ENCODE data around the gene RABAC1. TPM values are rescaled to one million over a fixed set of nuclear protein-coding genes. Genes with fewer than 3 reads are reported as not detected.

Gene RABAC1
- total RNA-seq, 4 donors from 2014 or later = 75.6 to 235 (median 165) TPM

DNA sequence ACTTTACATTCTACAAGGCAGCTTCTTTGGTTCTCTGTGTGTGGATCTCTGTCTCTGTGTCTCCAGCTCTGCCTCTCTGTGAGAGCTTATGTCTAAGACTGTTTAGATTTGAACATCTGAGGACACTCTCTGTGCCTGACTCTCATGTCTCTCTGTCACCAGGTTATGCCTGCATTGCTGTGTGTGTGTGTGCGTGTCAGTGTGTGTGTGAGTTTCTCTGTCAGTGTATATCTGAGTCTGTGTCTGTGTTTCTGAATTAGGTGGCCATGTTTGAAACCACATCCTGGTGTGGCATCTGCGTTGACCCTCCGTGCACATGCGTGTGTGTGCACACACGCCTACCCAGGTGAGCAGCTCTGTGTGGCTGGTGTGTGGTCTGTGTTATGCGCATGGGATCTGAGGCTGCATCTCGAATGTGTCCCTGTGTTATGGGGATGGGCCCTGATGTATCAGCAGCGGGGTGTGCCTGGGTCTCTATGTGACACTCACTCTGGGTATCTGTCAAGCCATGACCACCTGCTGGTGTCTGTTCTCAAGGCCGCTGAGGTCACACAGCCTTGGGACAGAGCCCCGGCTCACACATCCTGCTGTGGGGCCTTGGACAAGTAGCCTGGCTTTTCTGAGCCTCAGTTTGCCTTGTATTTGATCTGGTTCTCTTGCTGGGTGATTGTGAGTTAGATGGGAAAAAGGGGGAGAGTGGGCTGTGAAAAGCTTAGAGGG lies 28.2 kb upstream of the RABAC1 start:
- TF ChIP-seq POLR2A (IDR thresholded peaks at IDR 0.05) = no peak
- TF ChIP-seq, protein P1, sequence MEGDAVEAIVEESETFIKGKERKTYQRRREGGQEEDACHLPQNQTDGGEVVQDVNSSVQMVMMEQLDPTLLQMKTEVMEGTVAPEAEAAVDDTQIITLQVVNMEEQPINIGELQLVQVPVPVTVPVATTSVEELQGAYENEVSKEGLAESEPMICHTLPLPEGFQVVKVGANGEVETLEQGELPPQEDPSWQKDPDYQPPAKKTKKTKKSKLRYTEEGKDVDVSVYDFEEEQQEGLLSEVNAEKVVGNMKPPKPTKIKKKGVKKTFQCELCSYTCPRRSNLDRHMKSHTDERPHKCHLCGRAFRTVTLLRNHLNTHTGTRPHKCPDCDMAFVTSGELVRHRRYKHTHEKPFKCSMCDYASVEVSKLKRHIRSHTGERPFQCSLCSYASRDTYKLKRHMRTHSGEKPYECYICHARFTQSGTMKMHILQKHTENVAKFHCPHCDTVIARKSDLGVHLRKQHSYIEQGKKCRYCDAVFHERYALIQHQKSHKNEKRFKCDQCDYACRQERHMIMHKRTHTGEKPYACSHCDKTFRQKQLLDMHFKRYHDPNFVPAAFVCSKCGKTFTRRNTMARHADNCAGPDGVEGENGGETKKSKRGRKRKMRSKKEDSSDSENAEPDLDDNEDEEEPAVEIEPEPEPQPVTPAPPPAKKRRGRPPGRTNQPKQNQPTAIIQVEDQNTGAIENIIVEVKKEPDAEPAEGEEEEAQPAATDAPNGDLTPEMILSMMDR (IDR thresholded peaks at IDR 0.05) = no peak
- no peak for TF ChIP-seq POLR2AphosphoS5 (IDR thresholded peaks at IDR 0.05)
- TF ChIP-seq EP300 (IDR thresholded peaks at IDR 0.05; ENCODE audit: low read depth) = no peak
- Histone ChIP-seq H3K4me3 (no peak overlapping the region), H3K4me1 (no peaks in the 10 kb centered on the region), H3K27ac (no peak overlapping the region), H3K36me3 (no peaks in the 10 kb centered on the region), H3K9me3 (no peaks in the 10 kb centered on the region), H3K27me3 (peaks cover 19% of the 10 kb centered on the region)
- in situ Hi-C loops (cut with MboI; ENCODE audit: low pct_ligation_motif_present in 1 of 4, low pct_unique_long_range_greater_than_20kb in 1 of 4, low sequenced_read_pairs in 3 of 4) = no loop called here
- intact Hi-C loops (cut with DNase I; ENCODE audit: low total_unique reads) = no loop called here
- DNase-seq = no peak
- WGBS, 2 donors (ENCODE audit: low coverage in 1 of 2) = 76% methylated on average over 10 of the region's 10 CpGs; no CpG with 5 or more reads in 1 of the 2 donors

GRCh38 chr19:41984961-41985360 lies 25.8 kb upstream of the RABAC1 start:
- 85% methylated on average over 17 of the region's 17 CpGs; no CpG with 5 or more reads in 1 of the 2 donors for WGBS, 2 donors (ENCODE audit: low coverage in 1 of 2)
- Histone ChIP-seq H3K27ac (no peak overlapping the region), H3K36me3 (no peaks in the 10 kb centered on the region), H3K4me1 (no peaks in the 10 kb centered on the region), H3K27me3 (no peaks in the 10 kb centered on the region), H3K4me3 (no peak overlapping the region), H3K9me3 (no peaks in the 10 kb centered on the region)
- in situ Hi-C loops (cut with MboI; ENCODE audit: low pct_ligation_motif_present in 1 of 4, low pct_unique_long_range_greater_than_20kb in 1 of 4, low sequenced_read_pairs in 3 of 4) (no loop called here), intact Hi-C loops (cut with DNase I; ENCODE audit: low total_unique reads) (no loop called here)
- TF ChIP-seq POLR2AphosphoS5 (IDR thresholded peaks at IDR 0.05) = no peak
- TF ChIP-seq, protein P1 (IDR thresholded peaks at IDR 0.05) = no peak
- no peak for TF ChIP-seq EP300 (IDR thresholded peaks at IDR 0.05; ENCODE audit: low read depth)
- TF ChIP-seq POLR2A (IDR thresholded peaks at IDR 0.05) = no peak
- DNase-seq = no peak

DNA sequence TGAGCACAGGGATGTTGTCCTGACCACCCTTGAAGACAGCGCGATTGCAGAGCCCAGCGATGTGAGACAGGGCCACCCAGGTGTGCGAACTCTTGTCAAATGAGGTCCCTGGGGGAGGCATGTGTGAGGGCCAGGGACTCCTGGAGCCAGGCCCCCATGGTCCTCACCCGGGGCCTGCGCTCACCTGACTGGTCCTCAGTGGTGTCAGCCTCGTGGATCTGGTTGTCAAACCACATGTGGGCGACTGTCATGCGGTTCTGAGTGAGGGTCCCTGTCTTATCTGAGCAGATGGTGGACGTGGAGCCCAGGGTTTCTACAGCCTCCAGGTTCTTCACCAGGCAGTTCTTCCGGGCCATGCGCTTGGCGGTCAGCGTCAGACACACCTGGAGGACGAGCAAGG lies 22.6 kb upstream of the RABAC1 start:
- 86% methylated on average over 14 of the region's 15 CpGs; no CpG with 5 or more reads in 1 of the 2 donors for WGBS, 2 donors (ENCODE audit: low coverage in 1 of 2)

GRCh38 chr19:41978470-41978869 lies 19.3 kb upstream of the RABAC1 start:
- Histone ChIP-seq H3K9me3 (no peaks in the 10 kb centered on the region), H3K27ac (no peak overlapping the region), H3K4me1 (no peaks in the 10 kb centered on the region), H3K27me3 (no peaks in the 10 kb centered on the region), H3K4me3 (no peak overlapping the region), H3K36me3 (no peaks in the 10 kb centered on the region)
- DNase-seq = no peak
- intact Hi-C loops (cut with DNase I; ENCODE audit: low total_unique reads) = no loop called here
- in situ Hi-C loops (cut with MboI; ENCODE audit: low pct_ligation_motif_present in 1 of 4, low pct_unique_long_range_greater_than_20kb in 1 of 4, low sequenced_read_pairs in 3 of 4) = no loop called here
- WGBS, 2 donors (ENCODE audit: low coverage in 1 of 2) = 87% methylated on average over 17 of the region's 17 CpGs; no CpG with 5 or more reads in 1 of the 2 donors
- no peak for TF ChIP-seq POLR2A (IDR thresholded peaks at IDR 0.05)
- TF ChIP-seq POLR2AphosphoS5 (IDR thresholded peaks at IDR 0.05) = no peak
- TF ChIP-seq, protein P1 (IDR thresholded peaks at IDR 0.05) = no peak
- no peak for TF ChIP-seq EP300 (IDR thresholded peaks at IDR 0.05; ENCODE audit: low read depth)

More for the DNA sequence above, 22.6 kb upstream of the RABAC1 start:
- in situ Hi-C loops (cut with MboI; ENCODE audit: low pct_ligation_motif_present in 1 of 4, low pct_unique_long_range_greater_than_20kb in 1 of 4, low sequenced_read_pairs in 3 of 4) (no loop called here), intact Hi-C loops (cut with DNase I; ENCODE audit: low total_unique reads) (no loop called here)
- Histone ChIP-seq H3K36me3 (no peaks in the 10 kb centered on the region), H3K4me1 (no peaks in the 10 kb centered on the region), H3K27ac (no peak overlapping the region), H3K27me3 (no peaks in the 10 kb centered on the region), H3K9me3 (no peaks in the 10 kb centered on the region), H3K4me3 (no peak overlapping the region)
- TF ChIP-seq POLR2A (IDR thresholded peaks at IDR 0.05) = no peak
- no peak for TF ChIP-seq EP300 (IDR thresholded peaks at IDR 0.05; ENCODE audit: low read depth)
- no peak for TF ChIP-seq POLR2AphosphoS5 (IDR thresholded peaks at IDR 0.05)
- TF ChIP-seq, protein P1 (IDR thresholded peaks at IDR 0.05) = no peak
- no peak for DNase-seq

All from transverse colon (tissue), 4 donors.